ENCODE measurements around the gene TBRG1.
A peak's percentile ranks its signal among the peaks of the same experiment; 100 is the strongest.

The TBRG1 gene

DNA sequence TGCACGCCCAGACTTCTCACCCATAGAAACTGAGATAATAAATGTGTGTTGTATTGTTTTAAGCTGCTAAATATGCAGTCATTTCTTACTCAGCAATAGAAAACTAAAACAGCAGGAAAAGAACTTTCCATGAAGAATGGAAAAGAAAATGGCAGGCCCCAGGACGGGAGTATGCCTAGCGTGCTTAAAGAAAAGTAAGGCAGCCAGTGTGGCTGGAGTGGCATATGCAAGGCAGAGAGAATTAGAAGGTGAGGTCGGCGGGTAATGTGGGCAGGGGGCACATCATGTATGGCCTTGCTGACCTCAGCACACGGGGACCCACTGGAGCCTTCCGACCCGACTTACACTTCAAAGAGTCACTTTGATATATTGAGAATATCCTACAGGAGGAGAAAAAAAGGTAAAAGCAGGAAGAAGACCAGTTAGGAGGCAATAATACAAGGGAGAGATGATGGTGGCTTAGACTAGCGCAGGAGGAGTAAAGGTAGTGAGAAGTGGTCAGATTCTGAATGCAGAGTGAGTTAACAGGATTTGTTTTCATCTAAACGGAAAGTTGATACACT is 20.5 kb downstream of the TBRG1 start:
- Histone ChIP-seq H3K27me3 (no peaks in the 10 kb centered on the region), H3K9me3 (no peaks in the 10 kb centered on the region), H3K4me1 (peaks cover 0 to 22% (median 6%) of the 10 kb centered on the region in 4 donors), H3K27ac (peak overlapping the region; percentile 55 to 58), H3K4me3 (no peak overlapping the region), H3K36me3 (peaks cover under 1 to 27% (median 9%) of the 10 kb centered on the region in 3 donors)
- intact Hi-C loops (cut with DNase I; ENCODE audit: low total_unique reads), result loop anchor here (5.0 kb wide), 1 partner anchor 194 kb away; no protein-coding TSS in a partner anchor
- no peak for DNase-seq
- TF ChIP-seq CTCF (IDR thresholded peaks at IDR 0.05), result no peak

DNA sequence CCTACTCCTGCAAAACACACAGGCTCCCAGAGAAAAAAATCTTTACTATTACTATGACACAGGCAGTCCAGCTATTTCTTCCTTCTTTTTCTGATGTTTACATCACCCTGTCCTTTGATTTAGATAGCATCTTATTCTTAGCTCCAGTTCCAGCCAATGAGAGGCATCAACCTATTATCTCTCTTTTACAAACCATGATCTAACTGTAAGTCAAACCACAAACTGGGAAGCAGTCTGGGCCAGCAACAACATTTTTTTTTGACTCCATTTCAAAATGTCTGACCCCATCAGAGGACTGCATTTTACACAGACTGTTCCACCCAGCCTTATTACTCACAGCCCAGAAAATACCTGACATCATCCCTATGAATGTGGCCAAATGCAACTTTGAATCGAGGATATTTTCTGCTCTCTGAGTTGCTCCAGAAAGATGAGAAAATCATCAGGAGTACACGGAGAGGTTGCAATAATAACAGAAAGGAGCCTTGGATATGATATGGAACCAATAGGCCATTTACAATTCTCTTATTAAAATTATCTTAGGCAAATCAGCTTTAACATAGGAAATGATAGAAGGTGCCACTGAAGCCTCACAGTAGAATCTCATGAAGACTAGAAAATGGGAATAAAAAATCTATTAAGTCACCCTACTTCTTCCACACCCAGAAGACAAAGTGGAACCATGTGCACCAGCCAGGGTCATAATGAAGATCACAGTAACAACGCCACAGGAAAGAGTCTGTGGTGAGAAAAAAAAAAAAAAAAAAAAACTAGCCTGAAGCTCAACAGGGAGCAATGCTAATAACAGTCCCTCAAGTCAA is 21.2 kb downstream of the TBRG1 start:
- TF ChIP-seq CTCF (IDR thresholded peaks at IDR 0.05), result no peak
- intact Hi-C loops (cut with DNase I; ENCODE audit: low total_unique reads), result loop anchor here (5.0 kb wide), 1 partner anchor 193 kb away; no protein-coding TSS in a partner anchor
- no peaks in the 10 kb centered on the region for H3K27me3 ChIP-seq
- no peak for DNase-seq
- H3K9me3 ChIP-seq, result no peaks in the 10 kb centered on the region
- peak overlapping the region; percentile 55 to 58 for H3K27ac ChIP-seq
- no peak overlapping the region for H3K4me3 ChIP-seq
- H3K4me1 ChIP-seq, result peaks cover 0 to 22% (median 6%) of the 10 kb centered on the region in 4 donors
- H3K36me3 ChIP-seq, result peaks cover 0 to 26% (median 3%) of the 10 kb centered on the region in 3 donors

GRCh38 chr11:124644426-124645280 is 22.0 kb downstream of the TBRG1 start:
- Histone ChIP-seq H3K4me1 (peaks cover 0 to 22% (median 6%) of the 10 kb centered on the region in 4 donors), H3K27ac (peak overlapping the region; percentile 55 to 58), H3K4me3 (peak overlapping the region; percentile 24 to 38), H3K9me3 (no peaks in the 10 kb centered on the region), H3K27me3 (no peaks in the 10 kb centered on the region), H3K36me3 (peaks cover 0 to 26% (median 0%) of the 10 kb centered on the region in 3 donors)
- peak; percentile 73 to 78 for TF ChIP-seq CTCF (IDR thresholded peaks at IDR 0.05)
- DNase-seq, result peak; percentile 36 to 77
- intact Hi-C loops (cut with DNase I; ENCODE audit: low total_unique reads), result loop anchor here (5.0 kb wide), 2 partner anchors 173 to 193 kb away; no protein-coding TSS in a partner anchor

DNA sequence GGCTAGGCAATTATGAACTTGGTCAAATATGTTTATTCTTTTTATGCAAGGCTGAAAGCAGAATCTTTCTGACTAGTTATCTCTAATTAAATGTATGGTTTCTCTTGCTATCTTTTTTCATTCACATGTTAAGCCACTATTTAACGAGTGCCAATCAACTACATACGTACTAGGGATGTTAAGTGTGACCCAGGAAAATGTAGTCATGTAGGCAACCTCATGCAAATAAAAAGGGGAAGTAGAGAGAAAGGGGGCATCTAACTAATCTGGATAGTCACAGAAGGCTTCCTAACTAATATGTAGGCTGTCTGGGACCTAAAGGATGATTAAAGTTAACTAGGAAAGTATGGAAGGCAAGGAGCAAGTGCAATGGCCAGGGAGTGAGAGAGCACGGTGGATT is 23.5 kb downstream of the TBRG1 start:
- TF ChIP-seq CTCF (IDR thresholded peaks at IDR 0.05), result no peak
- Histone ChIP-seq H3K4me1 (peaks cover 0 to 22% (median 6%) of the 10 kb centered on the region in 4 donors), H3K27me3 (no peaks in the 10 kb centered on the region), H3K27ac (no peak overlapping the region), H3K4me3 (no peak overlapping the region), H3K36me3 (peaks cover 0 to 30% (median 0%) of the 10 kb centered on the region in 3 donors), H3K9me3 (no peaks in the 10 kb centered on the region)
- no peak for DNase-seq
- intact Hi-C loops (cut with DNase I; ENCODE audit: low total_unique reads), result loop anchor here (5.0 kb wide), 1 partner anchor 171 kb away; no protein-coding TSS in a partner anchor

DNA sequence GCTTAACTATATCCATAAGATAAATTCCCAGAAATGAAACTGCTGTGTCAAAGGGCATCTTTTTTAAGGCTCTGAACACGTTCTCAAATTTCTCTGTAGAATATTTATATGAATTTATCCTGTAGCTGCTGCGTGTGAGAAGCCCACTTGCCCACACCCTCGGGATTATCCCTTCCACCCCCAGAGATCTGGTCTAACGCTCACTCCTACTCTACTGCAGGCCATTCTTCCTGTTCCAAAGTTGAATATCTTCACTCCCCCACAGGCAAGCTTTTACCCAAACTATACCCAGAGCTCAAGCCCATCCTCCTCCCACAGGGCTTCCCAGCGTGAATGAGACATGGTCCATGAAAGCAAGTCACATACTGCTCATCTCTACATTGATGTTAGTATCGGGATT is 25.9 kb downstream of the TBRG1 start:
- no peaks in the 10 kb centered on the region for H3K27me3 ChIP-seq
- no peak overlapping the region for H3K27ac ChIP-seq
- intact Hi-C loops (cut with DNase I; ENCODE audit: low total_unique reads), result loop anchor here (5.0 kb wide), 1 partner anchor 169 kb away; no protein-coding TSS in a partner anchor
- H3K36me3 ChIP-seq, result peaks cover 0 to 51% (median 8%) of the 10 kb centered on the region in 3 donors
- no peak for TF ChIP-seq CTCF (IDR thresholded peaks at IDR 0.05)
- H3K4me3 ChIP-seq, result no peak overlapping the region
- H3K4me1 ChIP-seq, result peaks cover 0 to 14% (median 3%) of the 10 kb centered on the region in 4 donors
- H3K9me3 ChIP-seq, result no peaks in the 10 kb centered on the region
- no peak for DNase-seq

Data from tibial artery (tissue), 4 donors.